ENCODE data around the gene CCDC171. TPM values are rescaled to one million over a fixed set of nuclear protein-coding genes. Genes with fewer than 3 reads are reported as not detected.

Gene CCDC171
- total RNA-seq, 1 donor from 2014 or later, result 1.2 TPM

DNA sequence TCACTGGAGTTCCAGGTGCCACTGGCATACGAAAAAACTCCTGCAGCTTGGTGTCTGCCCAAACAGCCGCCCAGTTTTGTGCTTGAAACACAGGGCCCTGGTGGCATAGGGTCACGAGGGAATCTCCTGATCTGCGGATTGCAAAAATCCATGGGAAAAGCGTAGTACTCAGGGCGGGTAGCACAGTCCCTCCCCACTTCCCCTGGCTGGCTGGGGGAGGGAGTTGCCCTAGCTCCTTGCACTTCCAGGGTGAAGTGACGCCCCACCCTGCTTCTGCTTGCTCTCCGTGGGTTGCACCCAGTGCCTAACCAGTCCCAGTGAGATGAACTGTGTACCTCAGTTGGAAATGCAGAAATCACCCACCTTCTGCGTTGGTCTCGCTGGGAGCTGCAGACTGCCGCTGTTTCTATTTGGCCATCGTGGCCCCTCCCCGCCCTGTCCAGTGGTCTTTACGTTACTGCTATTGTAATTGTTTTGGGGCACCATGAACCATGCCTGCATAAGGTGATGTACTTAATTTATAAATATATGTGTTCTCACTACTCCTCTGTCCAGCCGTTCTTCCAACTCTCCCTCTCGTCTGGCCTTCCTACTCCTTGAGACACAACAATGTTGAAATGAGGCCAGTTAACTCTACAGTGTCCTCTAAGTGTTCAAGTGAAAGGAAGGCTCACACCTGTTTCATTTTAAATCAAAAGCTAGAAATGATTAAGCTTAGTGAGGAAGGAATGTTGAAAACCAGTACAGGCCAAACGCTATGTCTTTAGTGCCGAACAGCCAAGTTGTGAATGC, 65.9 kb downstream of the CCDC171 start:
- H3K4me2 ChIP-seq (ENCODE audit: low read length), result no peak overlapping the region
- DNase-seq (ENCODE audit: low read depth), result no peak
- no peak overlapping the region for H3K9ac ChIP-seq (ENCODE audit: low read length)
- H4K20me1 ChIP-seq (ENCODE audit: insufficient read depth, low read length), result no peaks in the 10 kb centered on the region
- no peak overlapping the region for H2AFZ ChIP-seq (ENCODE audit: low read depth, low read length)
- no peak overlapping the region for H3K27ac ChIP-seq (ENCODE audit: low read depth, low read length)
- peaks cover 3% of the 10 kb centered on the region for H3K9me3 Mint-ChIP-seq (ENCODE audit: unreplicated experiment)
- H3K4me3 ChIP-seq (ENCODE audit: insufficient read depth, low read depth, low read length), result no peak overlapping the region
- H3K27me3 Mint-ChIP-seq (ENCODE audit: low read depth, unreplicated experiment), result no peaks in the 10 kb centered on the region
- H3K27ac Mint-ChIP-seq (ENCODE audit: unreplicated experiment), result no peak overlapping the region
- no peaks in the 10 kb centered on the region for H3K36me3 Mint-ChIP-seq (ENCODE audit: low read depth, unreplicated experiment)
- H3K27me3 ChIP-seq (ENCODE audit: insufficient read depth, low read length), result no peaks in the 10 kb centered on the region
- no peaks in the 10 kb centered on the region for H3K36me3 ChIP-seq (ENCODE audit: insufficient read depth, low read length)
- H3K9me3 ChIP-seq (ENCODE audit: insufficient read depth, low read depth, low read length), result no peaks in the 10 kb centered on the region
- no peaks in the 10 kb centered on the region for H3K79me2 ChIP-seq (ENCODE audit: insufficient read depth, low read length)
- H3K4me1 ChIP-seq (ENCODE audit: insufficient read depth, low read length), result no peaks in the 10 kb centered on the region
- no peak overlapping the region for H3K4me3 Mint-ChIP-seq (ENCODE audit: unreplicated experiment)
- TF ChIP-seq CTCF (IDR thresholded peaks at IDR 0.05; ENCODE audit: insufficient read depth, low read depth, low read length), result no peak
- no peak for TF ChIP-seq EZH2 (IDR thresholded peaks at IDR 0.05; ENCODE audit: insufficient read depth, low read length)
- no peaks in the 10 kb centered on the region for H3K4me1 Mint-ChIP-seq (ENCODE audit: low read depth, unreplicated experiment)
- peak; percentile 13 for FAIRE-seq

GRCh38 chr9:15622318-15622971, 69.6 kb downstream of the CCDC171 start:
- Mint-ChIP-seq H3K9me3 (ENCODE audit: unreplicated experiment) (no peaks in the 10 kb centered on the region), H3K4me1 (ENCODE audit: low read depth, unreplicated experiment) (no peaks in the 10 kb centered on the region), H3K4me3 (ENCODE audit: unreplicated experiment) (no peak overlapping the region), H3K27me3 (ENCODE audit: low read depth, unreplicated experiment) (no peaks in the 10 kb centered on the region), H3K36me3 (ENCODE audit: low read depth, unreplicated experiment) (no peaks in the 10 kb centered on the region), H3K27ac (ENCODE audit: unreplicated experiment) (no peak overlapping the region)
- Histone ChIP-seq H3K4me2 (ENCODE audit: low read length) (no peak overlapping the region), H4K20me1 (ENCODE audit: insufficient read depth, low read length) (no peaks in the 10 kb centered on the region), H3K27ac (ENCODE audit: low read depth, low read length) (no peak overlapping the region), H3K4me1 (ENCODE audit: insufficient read depth, low read length) (no peaks in the 10 kb centered on the region), H3K4me3 (ENCODE audit: insufficient read depth, low read depth, low read length) (no peak overlapping the region), H2AFZ (ENCODE audit: low read depth, low read length) (no peak overlapping the region), H3K27me3 (ENCODE audit: insufficient read depth, low read length) (no peaks in the 10 kb centered on the region), H3K9ac (ENCODE audit: low read length) (no peak overlapping the region), H3K79me2 (ENCODE audit: insufficient read depth, low read length) (no peaks in the 10 kb centered on the region), H3K9me3 (ENCODE audit: insufficient read depth, low read depth, low read length) (no peaks in the 10 kb centered on the region), H3K36me3 (ENCODE audit: insufficient read depth, low read length) (no peaks in the 10 kb centered on the region)
- peak; percentile 43 for TF ChIP-seq CTCF (IDR thresholded peaks at IDR 0.05; ENCODE audit: insufficient read depth, low read depth, low read length)
- TF ChIP-seq EZH2 (IDR thresholded peaks at IDR 0.05; ENCODE audit: insufficient read depth, low read length), result no peak
- DNase-seq (ENCODE audit: low read depth), result peak; percentile 12
- FAIRE-seq, result no peak

- FAIRE-seq (no peak), DNase-seq (ENCODE audit: low read depth) (no peak)
- Mint-ChIP-seq H3K27me3 (ENCODE audit: low read depth, unreplicated experiment) (no peaks in the 10 kb centered on the region), H3K4me1 (ENCODE audit: low read depth, unreplicated experiment) (no peaks in the 10 kb centered on the region), H3K36me3 (ENCODE audit: low read depth, unreplicated experiment) (no peaks in the 10 kb centered on the region), H3K27ac (ENCODE audit: unreplicated experiment) (no peak overlapping the region), H3K4me3 (ENCODE audit: unreplicated experiment) (no peak overlapping the region), H3K9me3 (ENCODE audit: unreplicated experiment) (peaks cover 2% of the 10 kb centered on the region)
- Histone ChIP-seq H3K27ac (ENCODE audit: low read depth, low read length) (no peak overlapping the region), H3K36me3 (ENCODE audit: insufficient read depth, low read length) (no peaks in the 10 kb centered on the region), H3K4me1 (ENCODE audit: insufficient read depth, low read length) (no peaks in the 10 kb centered on the region), H3K4me3 (ENCODE audit: insufficient read depth, low read depth, low read length) (no peak overlapping the region), H3K4me2 (ENCODE audit: low read length) (no peak overlapping the region), H3K79me2 (ENCODE audit: insufficient read depth, low read length) (no peaks in the 10 kb centered on the region), H4K20me1 (ENCODE audit: insufficient read depth, low read length) (no peaks in the 10 kb centered on the region), H3K27me3 (ENCODE audit: insufficient read depth, low read length) (no peaks in the 10 kb centered on the region), H3K9ac (ENCODE audit: low read length) (no peak overlapping the region), H3K9me3 (ENCODE audit: insufficient read depth, low read depth, low read length) (no peaks in the 10 kb centered on the region), H2AFZ (ENCODE audit: low read depth, low read length) (no peak overlapping the region)
- TF ChIP-seq EZH2 (IDR thresholded peaks at IDR 0.05; ENCODE audit: insufficient read depth, low read length) (no peak), CTCF (IDR thresholded peaks at IDR 0.05; ENCODE audit: insufficient read depth, low read depth, low read length) (no peak)
Observed at GRCh38 chr9:15635752-15636151, 82.9 kb downstream of the CCDC171 start.

Data from astrocyte (in vitro differentiated cells and primary cell).